HepG2 (cell line): Measurements from ENCODE around the gene BIRC7. TPM values are rescaled to one million over a fixed set of nuclear protein-coding genes. Genes with fewer than 3 reads are reported as not detected.

Source experiments
- BCL6 ChIP-seq: IDR thresholded peaks from 2 replicates; pipeline ENCODE4 v1.6.1; 2016; ENCODE audit warnings: missing genetic modification reagents, missing compliant biosample characterization
- BRF2 ChIP-seq: sonication (generic); formaldehyde crosslinking; IDR thresholded peaks from 2 replicates; pipeline ENCODE4 v1.8.1; 2022; ENCODE audit warnings: mild to moderate bottlenecking, missing genetic modification reagents
- ETS1 ChIP-seq: sonication (generic); formaldehyde crosslinking; IDR thresholded peaks from 2 replicates; pipeline ENCODE4 v1.4.0; 2020; ENCODE audit warnings: missing genetic modification reagents
- GATAD2A ChIP-seq: IDR thresholded peaks from 2 replicates; pipeline ENCODE4 v1.6.1; 2016
- GMEB2 ChIP-seq: IDR thresholded peaks from 2 replicates; pipeline ENCODE4 v1.6.1; 2016; ENCODE audit warnings: missing biosample characterization, missing genetic modification reagents, low read depth
- KLF6 ChIP-seq: IDR thresholded peaks from 2 replicates; pipeline ENCODE4 v1.8.0; 2016; ENCODE audit warnings: missing biosample characterization, missing genetic modification reagents
- RXRA ChIP-seq: sonication (generic); formaldehyde crosslinking; IDR thresholded peaks from 2 replicates; pipeline ENCODE4 v1.5.1; 2020; ENCODE audit warnings: missing genetic modification reagents
- TAF1 ChIP-seq: sonication (generic); formaldehyde crosslinking; IDR thresholded peaks from 2 replicates; pipeline ENCODE4 v1.4.0; 2020; ENCODE audit warnings: missing genetic modification reagents
- TBL1XR1 ChIP-seq: fragments of 150-350 bp; IDR thresholded peaks from 2 replicates; pipeline ENCODE4 v1.6.1; 2014; ENCODE audit warnings: borderline replicate concordance, low read length; ENCODE audit not compliant: partially characterized antibody
- ZBTB33 ChIP-seq: sonication (generic); formaldehyde crosslinking; IDR thresholded peaks from 2 replicates; pipeline ENCODE4 v1.4.0; 2020; ENCODE audit warnings: missing genetic modification reagents
- ZMYM3 ChIP-seq: sonication (generic); formaldehyde crosslinking; IDR thresholded peaks from 2 replicates; pipeline ENCODE4 v1.5.1; 2020; ENCODE audit warnings: mild to moderate bottlenecking, missing genetic modification reagents
- ZNF383 ChIP-seq: sonication (generic); formaldehyde crosslinking; IDR thresholded peaks from 2 replicates; pipeline ENCODE4 v1.4.0; 2020; ENCODE audit warnings: missing genetic modification reagents, mild to moderate bottlenecking, borderline replicate concordance
- ZNF414 ChIP-seq: sonication (generic); formaldehyde crosslinking; IDR thresholded peaks from 2 replicates; pipeline ENCODE4 v1.5.0; 2020; ENCODE audit warnings: missing genetic modification reagents
- ZNF749 ChIP-seq: sonication (generic); formaldehyde crosslinking; IDR thresholded peaks from 2 replicates; pipeline ENCODE4 v1.8.0; 2022; ENCODE audit warnings: mild to moderate bottlenecking, missing genetic modification reagents, moderate library complexity, borderline replicate concordance
- ZNF772 ChIP-seq: sonication (generic); formaldehyde crosslinking; IDR thresholded peaks from 2 replicates; pipeline ENCODE4 v1.5.0; 2020; ENCODE audit warnings: mild to moderate bottlenecking, missing genetic modification reagents
- polyA plus RNA-seq, 8 experiments: library from polyadenylated mRNA; depleted of rRNA in 3 of 8; stranded (reverse) in 7 of 8; unstranded in 1 of 8; fragments of >200 nt; fragmentation: Illumina TruSeq in 4 of 8; extraction: Trizol in 4 of 8; gene quantifications; 2 replicates each; pipeline versions ENCODE4 v1.2.1 to v1.2.3, GENCODE V29; 2011 to 2016; ENCODE audit warnings: low read depth in 4 of 8, missing spikeins in 1 of 8, mixed read lengths in 1 of 8; ENCODE audit not compliant: insufficient read depth in 1 of 8
- total RNA-seq, 5 experiments: library from RNA; depleted of rRNA; stranded (reverse); fragments of >200 nt; fragmentation: Illumina TruSeq; extraction: Trizol; gene quantifications; 2 replicates each; pipeline ENCODE4 v1.2.3, GENCODE V29; 2016; ENCODE audit warnings: low read depth in 1 of 5
- TF ChIP-seq, protein P1 (sequence below): IDR thresholded peaks from 2 replicates; pipeline ENCODE4 v1.6.1; 2016; ENCODE audit warnings: mild to moderate bottlenecking, missing biosample characterization, missing genetic modification reagents
- TF ChIP-seq, protein P2 (sequence below): sonication (generic); formaldehyde crosslinking; conservative IDR thresholded peaks from 2 replicates; pipeline ENCODE4 v1.8.0; 2022; ENCODE audit warnings: mild to moderate bottlenecking, moderate library complexity, missing genetic modification reagents

BIRC7 gene
- total and polyA plus RNA-seq, 2 of the 13 experiments (the other 11 are each of a cell fraction or from before 2014, with no cell fraction given), result 0.27 to 5.1 TPM

DNA sequence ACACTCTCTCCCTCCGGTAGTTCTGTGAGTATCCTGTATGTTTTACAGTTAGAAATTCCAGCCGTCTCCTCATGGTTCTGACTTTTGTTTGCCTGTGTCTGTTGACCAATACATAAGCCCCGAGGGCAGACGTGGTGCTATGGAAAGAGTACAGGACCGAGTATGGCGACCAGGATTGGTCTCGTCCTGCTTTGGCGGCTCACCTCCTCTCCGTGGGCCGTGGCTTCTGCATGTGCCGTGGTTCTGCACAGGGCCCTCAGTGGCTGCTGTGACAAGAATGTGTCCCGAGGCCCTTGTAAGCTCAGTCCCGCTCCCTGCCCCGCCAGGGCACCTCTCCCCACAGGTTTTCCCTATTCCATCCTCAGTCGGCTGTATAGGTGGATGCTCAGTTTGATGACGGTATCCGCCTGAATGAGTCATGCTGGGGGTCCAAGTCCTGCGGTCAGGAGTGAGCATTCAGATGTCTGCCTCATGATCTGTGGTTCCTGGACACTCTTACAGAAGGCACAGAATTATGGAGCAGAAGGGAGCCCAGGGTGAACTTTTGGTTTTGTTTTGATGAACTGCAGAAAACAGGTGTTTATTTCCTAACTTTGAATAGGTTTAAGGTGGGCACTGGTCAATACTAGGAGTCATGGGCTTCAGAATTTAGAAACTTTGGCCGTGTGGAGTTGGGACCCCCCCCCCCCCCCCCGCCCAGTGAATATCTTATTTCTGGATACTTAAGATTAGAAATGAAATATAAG, 38.1 kb downstream of the BIRC7 start (continued):
- TF ChIP-seq, protein P1, sequence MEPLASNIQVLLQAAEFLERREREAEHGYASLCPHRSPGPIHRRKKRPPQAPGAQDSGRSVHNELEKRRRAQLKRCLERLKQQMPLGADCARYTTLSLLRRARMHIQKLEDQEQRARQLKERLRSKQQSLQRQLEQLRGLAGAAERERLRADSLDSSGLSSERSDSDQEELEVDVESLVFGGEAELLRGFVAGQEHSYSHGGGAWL, result peak; percentile 37; the same call in 1 of the 2 replicates
- TF ChIP-seq ZMYM3 (CRISPR knock-in tag), result no peak
- TF ChIP-seq ZNF749 (CRISPR knock-in tag), result 0 out of 2 replicates have a peak, but pooled peaks have one; percentile 55
- TF ChIP-seq BCL6 (CRISPR knock-in tag), result no peak
- TF ChIP-seq ZNF772 (CRISPR knock-in tag), result no peak
- TF ChIP-seq TBL1XR1, result peak; percentile 48
- TF ChIP-seq, protein P2, sequence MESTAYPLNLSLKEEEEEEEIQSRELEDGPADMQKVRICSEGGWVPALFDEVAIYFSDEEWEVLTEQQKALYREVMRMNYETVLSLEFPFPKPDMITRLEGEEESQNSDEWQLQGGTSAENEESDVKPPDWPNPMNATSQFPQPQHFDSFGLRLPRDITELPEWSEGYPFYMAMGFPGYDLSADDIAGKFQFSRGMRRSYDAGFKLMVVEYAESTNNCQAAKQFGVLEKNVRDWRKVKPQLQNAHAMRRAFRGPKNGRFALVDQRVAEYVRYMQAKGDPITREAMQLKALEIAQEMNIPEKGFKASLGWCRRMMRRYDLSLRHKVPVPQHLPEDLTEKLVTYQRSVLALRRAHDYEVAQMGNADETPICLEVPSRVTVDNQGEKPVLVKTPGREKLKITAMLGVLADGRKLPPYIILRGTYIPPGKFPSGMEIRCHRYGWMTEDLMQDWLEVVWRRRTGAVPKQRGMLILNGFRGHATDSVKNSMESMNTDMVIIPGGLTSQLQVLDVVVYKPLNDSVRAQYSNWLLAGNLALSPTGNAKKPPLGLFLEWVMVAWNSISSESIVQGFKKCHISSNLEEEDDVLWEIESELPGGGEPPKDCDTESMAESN (CRISPR knock-in tag), result 0 out of 2 replicates have a peak, but pooled peaks have one; percentile 40
- no peak for TF ChIP-seq KLF6
- TF ChIP-seq ZNF414 (CRISPR knock-in tag), result 0 out of 2 replicates have a peak, but pooled peaks have one; percentile 23
- peak; percentile 37; the same call in 1 of the 2 replicates for TF ChIP-seq TAF1 (CRISPR knock-in tag)
- TF ChIP-seq GMEB2 (CRISPR knock-in tag), result no peak
- TF ChIP-seq BRF2 (CRISPR knock-in tag), result no peak
- no peak for TF ChIP-seq GATAD2A (CRISPR knock-in tag)
- no peak for TF ChIP-seq ETS1
- 0 out of 2 replicates have a peak, but pooled peaks have one; percentile 17 for TF ChIP-seq ZBTB33
- no peak for TF ChIP-seq ZNF383
- peak; percentile 50; the same call in 1 of the 2 replicates for TF ChIP-seq RXRA
